Measurements from ENCODE around the gene NGF.

The NGF gene

GRCh38 chr1:115289940-115290339 is 48.1 kb downstream of the NGF start:
- no peak for DNase-seq
- Histone ChIP-seq H3K79me2 (ENCODE audit: low read length) (no peaks in the 10 kb centered on the region), H4K20me1 (ENCODE audit: insufficient read depth, low read length) (no peaks in the 10 kb centered on the region), H3F3A (ENCODE audit: insufficient read depth, low read length) (no peaks in the 10 kb centered on the region), H3K4me3 (ENCODE audit: low read length) (no peak overlapping the region), H3K36me3 (replicated peaks; ENCODE audit: insufficient read depth, low read length) (no peaks in the 10 kb centered on the region), H3K9me3 (replicated peaks; ENCODE audit: insufficient read depth, low read length) (no peaks in the 10 kb centered on the region), H3K4me2 (ENCODE audit: low read depth, low read length) (no peak overlapping the region), H3K4me1 (ENCODE audit: low read length) (no peaks in the 10 kb centered on the region), H3K27me3 (replicated peaks; ENCODE audit: insufficient read depth, low read length) (peaks cover 24% of the 10 kb centered on the region), H3K9me2 (replicated peaks; ENCODE audit: insufficient read depth, low read length) (no peaks in the 10 kb centered on the region), H2AFZ (ENCODE audit: low read length) (no peak overlapping the region), H3K9ac (ENCODE audit: low read length) (no peak overlapping the region), H3K27ac (ENCODE audit: low read length) (no peak overlapping the region)
- TF ChIP-seq EZH2 (optimal IDR thresholded peaks at IDR 0.05; ENCODE audit: low read depth, low read length) (no peak), EZH2phosphoT487 (IDR thresholded peaks at IDR 0.05; ENCODE audit: low read length) (no peak), CTCF (IDR thresholded peaks at IDR 0.05; ENCODE audit: low read length) (no peak)

GRCh38 chr1:115288591-115289198 is 49.4 kb downstream of the NGF start:
- Histone ChIP-seq H4K20me1 (ENCODE audit: insufficient read depth, low read length) (no peaks in the 10 kb centered on the region), H3K4me3 (ENCODE audit: low read length) (no peak overlapping the region), H3K36me3 (replicated peaks; ENCODE audit: insufficient read depth, low read length) (no peaks in the 10 kb centered on the region), H3K9me3 (replicated peaks; ENCODE audit: insufficient read depth, low read length) (no peaks in the 10 kb centered on the region), H3K9me2 (replicated peaks; ENCODE audit: insufficient read depth, low read length) (no peaks in the 10 kb centered on the region), H3K4me1 (ENCODE audit: low read length) (no peaks in the 10 kb centered on the region), H3K4me2 (ENCODE audit: low read depth, low read length) (no peak overlapping the region), H3K9ac (ENCODE audit: low read length) (no peak overlapping the region), H3F3A (ENCODE audit: insufficient read depth, low read length) (no peaks in the 10 kb centered on the region), H3K27ac (ENCODE audit: low read length) (no peak overlapping the region), H2AFZ (ENCODE audit: low read length) (no peak overlapping the region), H3K27me3 (replicated peaks; ENCODE audit: insufficient read depth, low read length) (peaks cover 12% of the 10 kb centered on the region), H3K79me2 (ENCODE audit: low read length) (no peaks in the 10 kb centered on the region)
- no peak for DNase-seq
- TF ChIP-seq EZH2 (optimal IDR thresholded peaks at IDR 0.05; ENCODE audit: low read depth, low read length) (no peak), CTCF (IDR thresholded peaks at IDR 0.05; ENCODE audit: low read length) (no peak), EZH2phosphoT487 (IDR thresholded peaks at IDR 0.05; ENCODE audit: low read length) (no peak)

GRCh38 chr1:115286431-115287205 is 51.4 kb downstream of the NGF start:
- Histone ChIP-seq H3K36me3 (replicated peaks; ENCODE audit: insufficient read depth, low read length) (no peaks in the 10 kb centered on the region), H3K4me1 (ENCODE audit: low read length) (no peaks in the 10 kb centered on the region), H3F3A (ENCODE audit: insufficient read depth, low read length) (no peaks in the 10 kb centered on the region), H3K4me2 (ENCODE audit: low read depth, low read length) (no peak overlapping the region), H4K20me1 (ENCODE audit: insufficient read depth, low read length) (no peaks in the 10 kb centered on the region), H3K27ac (ENCODE audit: low read length) (no peak overlapping the region), H3K9me2 (replicated peaks; ENCODE audit: insufficient read depth, low read length) (no peaks in the 10 kb centered on the region), H2AFZ (ENCODE audit: low read length) (no peak overlapping the region), H3K27me3 (replicated peaks; ENCODE audit: insufficient read depth, low read length) (peaks cover 5% of the 10 kb centered on the region), H3K4me3 (ENCODE audit: low read length) (no peak overlapping the region), H3K9me3 (replicated peaks; ENCODE audit: insufficient read depth, low read length) (no peaks in the 10 kb centered on the region), H3K79me2 (ENCODE audit: low read length) (no peaks in the 10 kb centered on the region), H3K9ac (ENCODE audit: low read length) (no peak overlapping the region)
- DNase-seq = no peak
- no peak for TF ChIP-seq EZH2phosphoT487 (IDR thresholded peaks at IDR 0.05; ENCODE audit: low read length)
- TF ChIP-seq CTCF (IDR thresholded peaks at IDR 0.05; ENCODE audit: low read length) = no peak
- TF ChIP-seq EZH2 (optimal IDR thresholded peaks at IDR 0.05; ENCODE audit: low read depth, low read length) = no peak

Measured in MM.1S (cell line).